H1 (cell line): Measurements from ENCODE around the gene ZNF277. TPM values are rescaled to one million over a fixed set of nuclear protein-coding genes. Genes with fewer than 3 reads are reported as not detected.

Experiments
- CTCF ChIA-PET: fragments of 300-600 bp; sonication (Branson Sonifier 250); formaldehyde crosslinking; loops from one replicate; lab custom pipeline; 2021; ENCODE audit not compliant: partially characterized antibody; lab: Charles Lee
- POLR2A ChIA-PET: fragments of 300-600 bp; sonication (Branson Sonifier 250); formaldehyde crosslinking; loops from one replicate; lab custom pipeline; 2021; ENCODE audit warnings: inconsistent platforms; ENCODE audit not compliant: partially characterized antibody; lab: Charles Lee
- DNase-seq, 2 experiments: peaks; one replicate each; pipeline versions ENCODE4 v3.0.0 to v3.0.0-alpha.2; 2010 to 2022; ENCODE audit warnings: low spot score in 2 of 2, low read depth in 1 of 2, mixed read lengths in 1 of 2
- FAIRE-seq: peaks from 2 replicates; lab custom pipeline; 2011; peaks lifted over from hg19 to GRCh38; lab: Jason Lieb, UNC
- H2AFZ ChIP-seq: 2 replicates; pipeline ENCODE4 v1.8.1; 2012; ENCODE audit warnings: low read length, inconsistent platforms
- H2AK5ac ChIP-seq: 2 replicates; pipeline ENCODE4 v1.6.1; 2013; ENCODE audit warnings: low read depth, low read length
- H2BK120ac ChIP-seq: replicated peaks from 2 replicates; pipeline ENCODE3; 2013; ENCODE audit warnings: low read depth, low read length, inconsistent platforms
- H2BK12ac ChIP-seq: 2 replicates; pipeline ENCODE4 v1.6.1; 2013; ENCODE audit warnings: low read depth, low read length
- H2BK15ac ChIP-seq: 2 replicates; pipeline ENCODE4 v1.6.1; 2013; ENCODE audit warnings: low read length
- H2BK20ac ChIP-seq: 2 replicates; pipeline ENCODE4 v1.6.1; 2013; ENCODE audit warnings: low read length
- H2BK5ac ChIP-seq: 2 replicates; pipeline ENCODE4 v1.6.1; 2013; ENCODE audit warnings: low read depth, low read length
- H3K14ac ChIP-seq: 2 replicates; pipeline ENCODE4 v1.6.1; 2013; ENCODE audit warnings: inconsistent platforms; ENCODE audit not compliant: insufficient read length
- H3K18ac ChIP-seq: 2 replicates; pipeline ENCODE4 v1.6.1; 2013; ENCODE audit warnings: low read length; ENCODE audit errors: extremely low read depth
- H3K23ac ChIP-seq: 2 replicates; pipeline ENCODE4 v1.6.1; 2013; ENCODE audit warnings: inconsistent platforms; ENCODE audit not compliant: insufficient read length
- H3K23me2 ChIP-seq: 2 replicates; pipeline ENCODE4 v1.6.1; 2013; ENCODE audit warnings: low read depth, low read length
- H3K27ac ChIP-seq: 2 replicates; pipeline ENCODE4 v1.6.1; 2011; ENCODE audit warnings: low read depth, low read length, inconsistent platforms
- H3K27me3 ChIP-seq, 4 experiments: replicated peaks in 1 of 4; 1 replicate in 1 of 4; 2 replicates in 3 of 4; pipeline versions ENCODE4 v1.6.1 to v1.8.1; 2011 to 2013; ENCODE audit warnings: low read length in 3 of 4, mild to moderate bottlenecking in 3 of 4, inconsistent platforms in 2 of 4, mixed read lengths in 2 of 4, moderate library complexity in 1 of 4; ENCODE audit not compliant: control insufficient read depth in 3 of 4, insufficient read depth in 3 of 4; ENCODE audit errors: extremely low read depth in 1 of 4
- H3K36me3 ChIP-seq, 4 experiments: 2 replicates each; pipeline versions ENCODE4 v1.6.1 to v1.8.1; 2011 to 2013; ENCODE audit warnings: mild to moderate bottlenecking in 4 of 4, low read length in 3 of 4, moderate library complexity in 2 of 4, control low read depth in 1 of 4, inconsistent platforms in 1 of 4; ENCODE audit not compliant: insufficient read depth in 4 of 4, control insufficient read depth in 2 of 4
- H3K4ac ChIP-seq: replicated peaks from 2 replicates; pipeline ENCODE3; 2013; ENCODE audit warnings: low read length, low read depth, mixed read lengths, inconsistent platforms; ENCODE audit not compliant: insufficient read length
- H3K4me1 ChIP-seq, 4 experiments: replicated peaks in 1 of 4; 1 replicate in 1 of 4; 2 replicates in 3 of 4; pipeline versions ENCODE4 v1.6.1 to v1.8.1; 2011 to 2013; ENCODE audit warnings: low read length in 3 of 4, inconsistent platforms in 2 of 4, mixed read lengths in 1 of 4; ENCODE audit not compliant: insufficient read depth in 4 of 4, control insufficient read depth in 3 of 4
- H3K4me2 ChIP-seq, 2 experiments: 2 replicates each; pipeline versions ENCODE4 v1.6.1 to v1.8.1; 2011 to 2013; ENCODE audit warnings: low read depth in 2 of 2, low read length in 2 of 2, control low read depth in 1 of 2, inconsistent platforms in 1 of 2, mild to moderate bottlenecking in 1 of 2; ENCODE audit not compliant: insufficient read depth in 1 of 2
- H3K4me3 ChIP-seq, 4 experiments: fragments of 200-600, 300-600 bp in 1 of 4; sonication (generic), shearing (Covaris generic), sonication (Bioruptor Twin) in 1 of 4; 2 replicates each; pipeline versions ENCODE4 v1.5.1 to v1.8.1; 2011 to 2016; ENCODE audit warnings: low read length in 4 of 4, low read depth in 3 of 4, control low read depth in 2 of 4, inconsistent platforms in 2 of 4, mild to moderate bottlenecking in 2 of 4, mixed read lengths in 1 of 4, moderate library complexity in 1 of 4; ENCODE audit not compliant: insufficient read depth in 2 of 4; ENCODE audit errors: extremely low read depth in 1 of 4
- H3K56ac ChIP-seq: replicated peaks from 2 replicates; pipeline ENCODE3; 2013; ENCODE audit warnings: low read depth, mild to moderate bottlenecking, mixed read lengths, low read length, inconsistent platforms; ENCODE audit not compliant: insufficient read length
- H3K79me1 ChIP-seq: 2 replicates; pipeline ENCODE4 v1.6.1; 2013; ENCODE audit warnings: low read depth, low read length, control low read depth
- H3K79me2 ChIP-seq, 2 experiments: 2 replicates each; pipeline versions ENCODE4 v1.6.1 to v1.8.1; 2012 to 2013; ENCODE audit warnings: low read length in 2 of 2, mild to moderate bottlenecking in 2 of 2, inconsistent platforms in 1 of 2; ENCODE audit not compliant: insufficient read depth in 2 of 2, control insufficient read depth in 1 of 2
- H3K9ac ChIP-seq, 4 experiments: replicated peaks in 1 of 4; 1 replicate in 1 of 4; 2 replicates in 3 of 4; pipeline versions ENCODE4 v1.6.1 to v1.8.1; 2011 to 2013; ENCODE audit warnings: low read depth in 3 of 4, low read length in 3 of 4, control low read depth in 2 of 4, mild to moderate bottlenecking in 2 of 4, moderate library complexity in 2 of 4, inconsistent platforms in 1 of 4; ENCODE audit errors: extremely low read depth in 1 of 4
- H3K9me3 ChIP-seq, 2 experiments: 2 replicates each; pipeline versions ENCODE4 v1.6.1 to v1.8.1; 2012 to 2013; ENCODE audit warnings: mild to moderate bottlenecking in 2 of 2, moderate library complexity in 2 of 2, control low read depth in 1 of 2, inconsistent platforms in 1 of 2, low read depth in 1 of 2, low read length in 1 of 2, mixed read lengths in 1 of 2; ENCODE audit not compliant: insufficient read depth in 2 of 2
- H4K20me1 ChIP-seq, 2 experiments: replicated peaks in 1 of 2; 2 replicates each; pipeline versions ENCODE3 to v1.8.1; 2011 to 2013; ENCODE audit warnings: inconsistent platforms in 2 of 2, low read length in 2 of 2, mild to moderate bottlenecking in 1 of 2; ENCODE audit not compliant: insufficient read depth in 2 of 2, control insufficient read depth in 1 of 2
- H4K5ac ChIP-seq: 2 replicates; pipeline ENCODE4 v1.6.1; 2013; ENCODE audit warnings: low read length, low read depth, mixed read lengths, inconsistent platforms; ENCODE audit not compliant: insufficient read length
- H4K8ac ChIP-seq: 2 replicates; pipeline ENCODE4 v1.8.0; 2013; ENCODE audit warnings: mild to moderate bottlenecking, moderate library complexity, low read length, inconsistent platforms; ENCODE audit not compliant: insufficient read depth; ENCODE audit errors: extremely low read depth
- H4K91ac ChIP-seq: replicated peaks from 2 replicates; pipeline ENCODE3; 2013; ENCODE audit warnings: low read length, mixed read lengths, inconsistent platforms; ENCODE audit not compliant: insufficient read length
- ASH2L ChIP-seq: fragments of 200-600, 300-600 bp; sonication (generic); IDR thresholded peaks from one replicate; pipeline ENCODE4 v1.7.1; 2017; ENCODE audit warnings: low read length
- CTBP2 ChIP-seq: IDR thresholded peaks from 2 replicates; pipeline ENCODE4 v1.7.0; 2011; ENCODE audit warnings: borderline replicate concordance, mild to moderate bottlenecking, moderate library complexity, mixed read lengths, low read length; ENCODE audit not compliant: insufficient read depth, insufficient read length
- RAD21 ChIP-seq, 2 experiments: IDR thresholded peaks in 1 of 2; conservative IDR thresholded peaks in 1 of 2; 2 replicates each; pipeline ENCODE4 v1.6.1; 2011; ENCODE audit warnings: low read depth in 2 of 2, low read length in 2 of 2, improper control_type of control experiment in 1 of 2, inconsistent platforms in 1 of 2, mild to moderate bottlenecking in 1 of 2, moderate library complexity in 1 of 2
- TAF1 ChIP-seq: IDR thresholded peaks from 2 replicates; pipeline ENCODE4 v1.6.1; 2011; ENCODE audit warnings: mild to moderate bottlenecking, low read depth, low read length
- TEAD4 ChIP-seq: IDR thresholded peaks from 2 replicates; pipeline ENCODE4 v1.6.1; 2012; ENCODE audit warnings: low read depth, low read length, inconsistent platforms, mixed read lengths
- WGBS, 2 experiments: shearing (Covaris generic) in 1 of 2; methylation state at CpG; one replicate each; pipeline versions ENCODE4 v1.1.6 to v1.1.7; 2013 to 2015; ENCODE audit warnings: low lambda C conversion rate in 2 of 2, mixed read lengths in 2 of 2, inconsistent platforms in 1 of 2, low coverage in 1 of 2, missing lambda C conversion rate in 1 of 2; ENCODE audit not compliant: insufficient replicate concordance in 2 of 2, insufficient coverage in 1 of 2, insufficient read length in 1 of 2; ENCODE audit errors: extremely low coverage in 1 of 2, missing lambda C conversion rate in 1 of 2; 5-methylcytosine and 5-hydroxymethylcytosine counted together
- long read RNA-seq, 2 experiments: library from RNA in 1 of 2; library from capped mRNA in 1 of 2; stranded (forward); transcript quantifications; one replicate each; pipeline ENCODE4 v2.0.0, GENCODE V29; 2021; ENCODE audit warnings: inconsistent platforms in 1 of 2
- polyA minus RNA-seq, 3 experiments: library from RNA; depleted of rRNA, polyadenylated mRNA; stranded (reverse); fragments of >200 nt; gene quantifications; 1 replicate in 2 of 3; 2 replicates in 1 of 3; pipeline ENCODE4 v1.2.3, GENCODE V29; 2011
- polyA plus RNA-seq, 7 experiments: library from polyadenylated mRNA; depleted of rRNA in 3 of 7; stranded (reverse) in 5 of 7; unstranded in 2 of 7; fragments of >200 nt in 5 of 7; fragments of 200-250 nt in 2 of 7; gene quantifications; 1 replicate in 5 of 7; 2 replicates in 1 of 7; 4 replicates in 1 of 7; pipeline versions ENCODE4 v1.2.1 to v1.2.3, GENCODE V29; 2011 to 2013; ENCODE audit warnings: missing spikeins in 2 of 7, mixed read lengths in 2 of 7
- total RNA-seq: library from RNA; stranded (reverse); fragmentation: NEBNext Ultra II Directional; extraction: Animal tissue kit (Norgen Biotek cat#: 25700); gene quantifications from 2 replicates; pipeline ENCODE4 v1.2.1, GENCODE V29; 2021

Gene ZNF277, protein sequence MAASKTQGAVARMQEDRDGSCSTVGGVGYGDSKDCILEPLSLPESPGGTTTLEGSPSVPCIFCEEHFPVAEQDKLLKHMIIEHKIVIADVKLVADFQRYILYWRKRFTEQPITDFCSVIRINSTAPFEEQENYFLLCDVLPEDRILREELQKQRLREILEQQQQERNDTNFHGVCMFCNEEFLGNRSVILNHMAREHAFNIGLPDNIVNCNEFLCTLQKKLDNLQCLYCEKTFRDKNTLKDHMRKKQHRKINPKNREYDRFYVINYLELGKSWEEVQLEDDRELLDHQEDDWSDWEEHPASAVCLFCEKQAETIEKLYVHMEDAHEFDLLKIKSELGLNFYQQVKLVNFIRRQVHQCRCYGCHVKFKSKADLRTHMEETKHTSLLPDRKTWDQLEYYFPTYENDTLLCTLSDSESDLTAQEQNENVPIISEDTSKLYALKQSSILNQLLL
- total RNA-seq, result 18.0 and 21.7 TPM in 2 replicates
- polyA plus RNA-seq (2011; rRNA removed), result 2.7 and 5.1 TPM in 2 replicates
- 9.0 TPM for polyA plus RNA-seq (2011; cell fraction: cytosol; rRNA removed)
- polyA plus RNA-seq (2011; cell fraction: nucleus; rRNA removed), result 4.6 TPM
- polyA plus RNA-seq (2012, experiment 1 of 2), result 10.8 to 14.8 TPM (median 14.3 TPM) in 4 replicates
- 0.85 TPM for polyA plus RNA-seq (2012, experiment 2 of 2)
- polyA plus RNA-seq (2013, experiment 1 of 2), result 16.5 TPM
- 14.6 TPM for polyA plus RNA-seq (2013, experiment 2 of 2)
- polyA minus RNA-seq (2011; rRNA and poly(A)+ RNA removed), result 12.5 and 17.0 TPM in 2 replicates
- 18.2 TPM for polyA minus RNA-seq (2011; cell fraction: cytosol; rRNA and poly(A)+ RNA removed)
- 35.2 TPM for polyA minus RNA-seq (2011; cell fraction: nucleus; rRNA and poly(A)+ RNA removed)
- long read RNA-seq, experiment 1, transcript ZNF277-201 (12 exons, 1,849 nt), result major isoform, 10 of 18 reads
- long read RNA-seq, experiment 1, partial matches to known transcripts, result 5 of 18 reads
- long read RNA-seq, experiment 1, other reads (novel, unspliced or antisense), result 3 of 18 reads
- long read RNA-seq, experiment 2, transcript ZNF277-201 (12 exons, 1,849 nt), result major isoform, 18 of 30 reads
- long read RNA-seq, experiment 2, partial matches to known transcripts, result 4 of 30 reads
- long read RNA-seq, experiment 2, other reads (novel, unspliced or antisense), result 5 of 30 reads

- H4K8ac ChIP-seq, result peak within 1 kb of the TSS; percentile 93
- peak within 1 kb of the TSS; percentile 55; the same call in 1 of the 2 replicates for H2BK12ac ChIP-seq
- H2BK5ac ChIP-seq, result peak within 1 kb of the TSS; percentile 47; the same call in 1 of the 2 replicates
- H3K79me1 ChIP-seq, result peaks cover 3% of the 10 kb centered on the region; the same call in 1 of the 2 replicates
- H3K18ac ChIP-seq, result peak within 1 kb of the TSS; percentile 48
- peaks cover 21% of the 10 kb centered on the region for H3K23me2 ChIP-seq
- peaks cover 0 to 5% of the 10 kb centered on the region in 2 experiments for H4K20me1 ChIP-seq
- peak within 1 kb of the TSS; percentile 61; the same call in 1 of the 2 replicates for H3K27ac ChIP-seq
- no peaks in the 10 kb centered on the region for H3K9me3 ChIP-seq
- no peaks in the 10 kb centered on the region for H3K36me3 ChIP-seq
- no peak within 1 kb of the TSS for H2BK15ac ChIP-seq
- DNase-seq (peak; percentile 94 to 99), FAIRE-seq (peak; percentile 48)
- ChIA-PET POLR2A (interaction anchor here (0.6 to 4.6 kb wide), 17 partner anchors 8 to 1004 kb away, joined by 3 to 29 read pairs (median 4); partner anchors contain the start of gene IFRD1), CTCF (interaction anchor here (0.8 to 1.5 kb wide), 4 partner anchors 8 to 443 kb away, joined by 3 read pairs; no protein-coding TSS in a partner anchor)
- H3K4ac ChIP-seq, result no peak within 1 kb of the TSS
- H3K4me3 ChIP-seq, result peak within 1 kb of the TSS; percentile 93 to 99 (median 95)
- peak within 1 kb of the TSS; percentile 65; the same call in 1 of the 2 replicates for H2AFZ ChIP-seq
- H3K27me3 ChIP-seq, result no peaks in the 10 kb centered on the region; a peak in 1 of 7 replicates
- no peak within 1 kb of the TSS for H3K14ac ChIP-seq
- peak within 1 kb of the TSS; percentile 16 for H4K5ac ChIP-seq
- no peak within 1 kb of the TSS for H2BK20ac ChIP-seq
- peak within 1 kb of the TSS; percentile 83 to 99 for H3K4me2 ChIP-seq
- H2AK5ac ChIP-seq, result no peak within 1 kb of the TSS
- WGBS, 2 experiments, result 1% methylated on average over 52 of the region's 67 CpGs; no CpG with 5 or more reads in 1 of the 2 experiments
- H3K4me1 ChIP-seq, result peaks cover 0 to 11% (median 8%) of the 10 kb centered on the region in 4 experiments; a peak in 5 of 7 replicates
- peaks cover 5 to 68% of the 10 kb centered on the region in 2 experiments; a peak in 3 of 4 replicates for H3K79me2 ChIP-seq
- H3K9ac ChIP-seq, result peak within 1 kb of the TSS; percentile 31 to 78 (median 76); a peak in 6 of 7 replicates
- H3K23ac ChIP-seq, result no peak within 1 kb of the TSS
- H3K56ac ChIP-seq, result peak within 1 kb of the TSS; percentile 60
- peak within 1 kb of the TSS; percentile 51 for H4K91ac ChIP-seq
- H2BK120ac ChIP-seq, result no peak within 1 kb of the TSS
- TF ChIP-seq CTBP2 (no peak), ASH2L (peak; percentile 11), TEAD4 (no peak), RAD21 (IDR thresholded peaks at IDR 0.05 in 1 of 2, conservative IDR thresholded peaks at IDR 0.05 in 1 of 2; ENCODE audit: low read depth in 2 of 2, low read length in 2 of 2) (peak; percentile 8 to 24; a peak in 1 of 4 replicates), TAF1 (peak; percentile 73)
These were observed at the start of gene ZNF277, which contains the start of gene DOCK4 for GRCh38 chr7:112206238-112206990. Gene ZNF277, plus strand, starts transcription at chr7:112206695. Its CDS starts 22 bp downstream, at chr7:112206717. Gene DOCK4, minus strand, starts transcription at chr7:112206399. Its CDS starts 261 bp downstream, at chr7:112206138.
